NCI-H69 (cell line): ENCODE results near the gene DKC1.

Source experiments
- DNase-seq: peaks from one replicate; lab custom pipeline; 2025; lab: John Stamatoyannopoulos, UW

The DKC1 gene

GRCh38 chrX:154762537-154763296 is at the start of gene DKC1:
Gene DKC1, plus strand, starts transcription at chrX:154762864. Its CDS starts 102 bp downstream, at chrX:154762966.
- DNase-seq, result peak; percentile 97

- peak; percentile 35 for DNase-seq
Measured at GRCh38 chrX:154714925-154715324, 47.7 kb upstream of the DKC1 start.

GRCh38 chrX:154715825-154716224 is 46.8 kb upstream of the DKC1 start:
- no peak for DNase-seq

- peak; percentile 75 for DNase-seq
Measured at GRCh38 chrX:154717824-154718223, 44.8 kb upstream of the DKC1 start.

- DNase-seq, result no peak
Measured at GRCh38 chrX:154718616-154719015, 44.0 kb upstream of the DKC1 start.

- no peak for DNase-seq
Measured at GRCh38 chrX:154719132-154719675, 43.5 kb upstream of the DKC1 start.

GRCh38 chrX:154720067-154720466 is 42.6 kb upstream of the DKC1 start:
- DNase-seq, result no peak

GRCh38 chrX:154721155-154721554 is 41.5 kb upstream of the DKC1 start:
- DNase-seq, result no peak

- DNase-seq, result no peak
Measured at GRCh38 chrX:154724993-154725756, 37.5 kb upstream of the DKC1 start.

GRCh38 chrX:154727418-154727817 is 35.2 kb upstream of the DKC1 start:
- DNase-seq, result no peak

GRCh38 chrX:154727871-154728270 is 34.8 kb upstream of the DKC1 start:
- DNase-seq, result peak; percentile 29

GRCh38 chrX:154728431-154729190 is 34.1 kb upstream of the DKC1 start:
- DNase-seq, result no peak

- no peak for DNase-seq
Measured at GRCh38 chrX:154729439-154729838, 33.2 kb upstream of the DKC1 start.

- no peak for DNase-seq
Measured at GRCh38 chrX:154730253-154730891, 32.3 kb upstream of the DKC1 start.

- DNase-seq, result no peak
Measured at GRCh38 chrX:154731184-154731583, 31.5 kb upstream of the DKC1 start.

GRCh38 chrX:154731881-154732280 is 30.8 kb upstream of the DKC1 start:
- DNase-seq, result no peak

GRCh38 chrX:154732421-154733065 is 30.1 kb upstream of the DKC1 start:
- DNase-seq, result peak; percentile 73

GRCh38 chrX:154733066-154733425 is 29.6 kb upstream of the DKC1 start:
- no peak for DNase-seq

GRCh38 chrX:154734061-154734781 is 28.4 kb upstream of the DKC1 start:
- DNase-seq, result no peak

GRCh38 chrX:154735695-154736393 is 26.8 kb upstream of the DKC1 start:
- DNase-seq, result no peak
